ENCODE measurements around the gene ABCC5.
"Not testable (repeated sequence)": the region's sequence is repeated elsewhere in the genome, so short reads cannot be mapped to it uniquely, and the experiment has no call there.

Gene ABCC5

GRCh38 chr3:184017672-184018423, at the start of gene ABCC5:
Gene ABCC5, minus strand, starts transcription at chr3:184017884. Its CDS starts 3,492 bp downstream, at chr3:184014392.
- peak; percentile 98 for DNase-seq (ENCODE audit: low spot score)

DNA sequence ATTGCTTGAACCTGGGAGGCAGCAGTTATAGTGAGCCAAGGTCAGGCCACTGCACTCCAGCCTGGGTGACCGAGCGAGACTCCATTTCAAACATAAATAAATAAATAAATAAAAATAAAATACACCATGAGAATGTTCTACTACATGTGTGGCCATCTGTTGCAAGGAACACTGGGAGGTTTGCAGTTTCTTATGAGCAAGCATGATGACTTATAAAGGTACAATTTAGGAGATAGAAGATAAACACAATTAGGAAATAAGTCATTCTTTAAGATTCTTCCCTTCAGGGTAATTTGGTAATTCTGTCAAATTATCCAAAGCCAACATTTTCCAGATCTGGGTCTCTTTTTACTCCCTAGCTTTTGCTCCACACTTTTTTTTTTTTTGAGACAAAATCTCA, 48.5 kb upstream of the ABCC5 start:
- DNase-seq (ENCODE audit: low spot score) = no peak

GRCh38 chr3:184062637-184063036, 45.0 kb upstream of the ABCC5 start:
- no peak for DNase-seq (ENCODE audit: low spot score)

- DNase-seq (ENCODE audit: low spot score) = no peak
Observed at GRCh38 chr3:184059424-184059823, 41.7 kb upstream of the ABCC5 start.

GRCh38 chr3:184058029-184058428, 40.3 kb upstream of the ABCC5 start:
- DNase-seq (ENCODE audit: low spot score) = no peak

GRCh38 chr3:184052767-184053166, 35.1 kb upstream of the ABCC5 start, which contains the start of gene HTR3C:
Gene HTR3C, plus strand, starts transcription at chr3:184053047. Its CDS starts 34 bp downstream, at chr3:184053081.
- no peak for DNase-seq (ENCODE audit: low spot score)

DNA sequence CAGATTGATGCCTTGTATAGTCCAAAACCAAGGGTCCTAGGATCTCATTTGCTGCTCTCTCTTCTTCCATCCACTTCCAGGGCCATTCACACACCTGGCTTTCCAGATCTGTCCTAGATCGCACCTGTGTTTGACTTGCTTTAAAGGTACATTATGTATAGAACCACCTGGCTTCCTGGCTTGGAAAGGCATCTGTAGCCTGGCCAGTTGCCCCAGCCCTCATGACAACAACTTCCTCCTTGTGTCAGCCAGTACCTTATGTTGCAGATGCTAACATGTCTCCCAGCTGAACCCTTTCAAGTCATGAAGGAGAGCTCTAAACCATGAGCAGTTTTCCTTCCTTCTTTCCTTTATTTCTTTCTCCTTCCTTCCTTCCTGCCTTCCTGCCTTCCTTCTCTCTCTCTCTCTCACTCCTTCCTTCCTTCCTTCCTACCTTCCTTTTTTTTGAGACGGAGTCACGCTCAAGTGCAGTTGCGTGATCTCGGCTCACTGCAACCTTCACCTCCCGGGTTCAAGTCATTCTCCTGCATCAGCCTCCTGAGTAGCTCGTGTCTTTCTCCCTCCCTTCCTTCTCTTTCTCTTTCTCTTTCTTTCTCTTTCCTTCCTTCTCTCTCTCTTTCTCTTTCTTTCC, 32.6 kb upstream of the ABCC5 start:
- no peak for DNase-seq (ENCODE audit: low spot score)

DNA sequence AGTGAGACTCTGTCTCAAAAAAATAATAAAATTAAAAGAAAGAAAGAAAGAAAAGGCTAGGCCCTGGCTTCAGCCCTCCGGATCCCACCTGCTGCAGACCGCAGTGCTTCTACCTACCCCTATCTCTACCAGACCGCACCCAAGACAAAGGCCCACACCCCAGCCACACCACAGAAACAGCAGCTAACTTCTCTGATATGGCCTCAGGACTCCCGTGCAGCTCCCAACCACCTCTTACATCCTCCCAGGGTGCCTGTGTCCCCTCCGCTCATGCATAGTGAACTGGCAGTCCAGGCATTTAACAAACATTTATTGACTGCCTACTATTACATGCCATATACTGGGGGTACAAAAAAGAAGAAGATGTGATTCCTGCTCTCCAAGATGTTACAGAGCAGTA, 28.3 kb upstream of the ABCC5 start:
- no peak for DNase-seq (ENCODE audit: low spot score)

DNA sequence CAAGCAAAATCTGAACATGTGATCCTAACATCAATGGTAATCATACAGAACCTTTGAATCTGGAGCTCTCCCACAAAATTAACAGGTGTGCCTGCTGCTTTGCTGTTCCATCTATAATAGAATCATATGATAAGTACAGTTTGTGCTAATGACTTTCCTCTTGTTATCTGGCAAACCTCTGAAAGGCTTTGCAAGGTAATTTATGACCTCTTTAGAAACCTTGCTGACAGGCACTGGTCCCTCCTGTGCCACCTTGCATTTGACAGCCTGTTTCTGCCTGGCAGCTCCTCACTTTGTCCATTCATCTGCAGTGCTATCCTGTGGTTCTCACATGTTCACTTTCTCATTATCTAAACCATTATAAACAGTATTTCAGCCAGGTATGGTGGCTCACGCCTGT, 24.9 kb upstream of the ABCC5 start:
- no peak for DNase-seq (ENCODE audit: low spot score)

DNA sequence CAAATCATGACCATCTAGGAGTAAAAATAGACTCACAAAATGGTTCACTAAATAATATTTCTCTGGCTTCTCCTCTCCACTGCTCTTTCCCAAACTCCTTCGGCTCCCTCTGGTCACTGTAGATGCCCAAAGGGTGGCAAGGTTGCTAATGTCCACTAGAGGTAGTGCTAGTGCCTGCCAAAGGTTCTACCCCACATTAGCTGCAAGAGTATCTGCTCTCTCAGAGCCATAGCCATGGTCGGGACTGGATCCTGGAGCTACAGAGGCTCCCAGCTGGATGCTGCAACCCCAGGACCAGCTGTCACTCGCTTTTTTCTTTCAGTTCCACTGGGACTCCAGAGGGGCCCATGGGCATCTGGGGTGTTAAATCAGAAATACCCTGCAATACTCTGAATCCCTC, 22.3 kb upstream of the ABCC5 start:
- no peak for DNase-seq (ENCODE audit: low spot score)

DNA sequence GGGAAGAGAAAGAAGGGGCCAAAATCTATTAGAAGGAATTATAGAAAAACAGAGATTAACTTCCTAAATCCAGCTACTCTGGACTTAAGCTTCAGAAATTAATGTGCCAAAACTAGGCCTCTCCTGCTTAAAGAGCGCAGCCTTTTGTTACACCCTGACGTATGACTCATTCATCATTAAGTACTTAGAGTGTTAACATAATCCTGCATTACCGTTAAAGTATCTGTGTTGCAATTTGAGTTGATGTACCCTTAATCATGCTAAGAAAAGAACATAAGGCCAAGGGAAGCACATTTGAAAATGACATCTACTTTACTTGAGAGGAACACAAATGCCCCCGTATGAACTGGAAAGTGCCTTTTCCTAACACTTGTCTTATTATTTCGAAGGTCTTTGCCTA, 21.7 kb upstream of the ABCC5 start:
- no peak for DNase-seq (ENCODE audit: low spot score)

GRCh38 chr3:184038307-184038706, 20.6 kb upstream of the ABCC5 start:
- not testable (repeated sequence) for DNase-seq (ENCODE audit: low spot score)

- DNase-seq (ENCODE audit: low spot score) = no peak
Observed at GRCh38 chr3:184037816-184038215, 20.1 kb upstream of the ABCC5 start.

DNA sequence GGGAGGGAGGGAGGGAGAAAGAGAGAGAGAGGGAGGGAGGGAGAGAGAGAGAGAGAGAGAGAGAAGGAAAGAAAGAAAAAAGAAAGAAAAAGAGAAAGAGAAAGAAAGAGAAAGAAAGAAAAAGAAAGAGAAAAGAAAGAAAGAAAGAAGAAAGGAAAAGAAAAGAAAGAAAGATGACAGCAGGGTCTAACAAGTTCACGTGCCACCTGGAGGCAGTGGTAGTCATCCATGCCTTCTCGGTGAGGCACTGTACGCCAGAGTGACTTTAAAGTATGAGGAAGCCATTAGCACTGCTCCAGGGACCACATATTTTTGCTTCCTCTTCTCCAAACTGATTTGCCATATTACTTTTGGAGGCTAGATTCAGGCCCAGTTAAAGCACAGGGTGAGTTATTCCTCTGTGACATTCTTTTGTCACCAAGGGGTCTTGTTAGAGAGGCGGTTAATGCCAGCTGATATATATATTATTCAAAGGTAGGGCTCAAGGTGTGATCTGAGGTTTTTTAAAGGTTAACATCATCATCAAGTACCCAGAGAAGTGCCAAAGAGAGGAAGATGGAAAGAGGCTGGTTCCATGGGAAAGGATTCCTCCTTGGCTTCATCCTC, 13.6 kb upstream of the ABCC5 start, which contains the start of gene HTR3D:
TSS of gene HTR3D (plus strand) at position 556 of the 606 bp plus-strand sequence. CDS start at position 556, 0 bp downstream.
- no peak for DNase-seq (ENCODE audit: low spot score)

DNA sequence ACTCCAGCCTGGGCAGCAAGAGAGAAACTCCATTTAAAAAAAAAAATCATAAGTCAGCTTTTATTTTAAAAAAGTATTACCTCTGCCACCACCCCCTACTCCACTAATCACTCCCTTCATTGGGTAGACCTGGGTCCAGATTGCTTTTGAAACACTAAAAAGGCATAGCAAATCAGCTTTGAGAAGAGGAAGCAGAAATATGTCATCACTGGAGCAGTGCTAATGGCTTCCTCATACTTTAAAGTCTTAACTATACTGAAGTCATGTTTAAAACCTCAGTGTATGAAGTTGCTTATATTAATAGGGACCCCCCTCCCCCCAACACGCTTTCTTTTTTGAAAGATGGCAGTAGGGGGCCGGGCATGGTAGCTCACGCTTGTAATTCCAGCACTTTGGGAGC, 12.9 kb upstream of the ABCC5 start:
- no peak for DNase-seq (ENCODE audit: low spot score)

GRCh38 chr3:184029443-184029842, 11.8 kb upstream of the ABCC5 start:
- DNase-seq (ENCODE audit: low spot score) = no peak

- DNase-seq (ENCODE audit: low spot score) = not testable (repeated sequence)
Observed at GRCh38 chr3:184028275-184028890, 10.7 kb upstream of the ABCC5 start.

- DNase-seq (ENCODE audit: low spot score) = not testable (repeated sequence)
Observed at GRCh38 chr3:184025256-184025655, 7.6 kb upstream of the ABCC5 start.

- DNase-seq (ENCODE audit: low spot score) = no peak
Observed at GRCh38 chr3:184022323-184022722, 4.6 kb upstream of the ABCC5 start.

- no peak for DNase-seq (ENCODE audit: low spot score)
Observed at GRCh38 chr3:184018424-184018973, 815 bp upstream of the ABCC5 start.

GRCh38 chr3:184016811-184017671, 643 bp downstream of the ABCC5 start:
- peak; percentile 71 for DNase-seq (ENCODE audit: low spot score)

Data from Ammon's horn (tissue), 1 donor.